ENCODE measurements around the gene GDAP2.

GDAP2 gene

GRCh38 chr1:117842408-117843170 is 86.8 kb downstream of the GDAP2 start:
- FAIRE-seq = no peak
- no peak for DNase-seq (ENCODE audit: insufficient read length, low spot score)

- DNase-seq (ENCODE audit: insufficient read length, low spot score) = no peak
- FAIRE-seq = no peak
Observed at GRCh38 chr1:117841117-117841650, 88.2 kb downstream of the GDAP2 start.

DNA sequence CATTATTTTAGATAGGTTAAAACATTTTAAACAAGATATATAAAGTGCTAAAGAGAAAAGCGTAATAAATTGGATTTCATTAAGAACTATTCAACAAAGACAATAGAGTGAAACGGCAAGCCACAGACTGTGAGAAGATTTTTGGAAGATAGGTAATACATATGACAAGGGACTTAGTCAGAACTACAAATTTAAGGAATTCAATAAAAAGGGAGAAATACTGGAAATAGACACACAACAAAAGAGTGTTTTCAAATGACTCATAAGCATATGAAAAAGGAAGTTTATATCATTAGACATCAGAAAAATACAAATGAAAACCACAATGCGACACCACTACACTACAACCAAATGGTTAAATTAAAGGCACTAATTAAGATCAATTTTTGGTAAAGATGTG is 90.5 kb downstream of the GDAP2 start:
- FAIRE-seq (no peak), DNase-seq (ENCODE audit: insufficient read length, low spot score) (no peak)

DNA sequence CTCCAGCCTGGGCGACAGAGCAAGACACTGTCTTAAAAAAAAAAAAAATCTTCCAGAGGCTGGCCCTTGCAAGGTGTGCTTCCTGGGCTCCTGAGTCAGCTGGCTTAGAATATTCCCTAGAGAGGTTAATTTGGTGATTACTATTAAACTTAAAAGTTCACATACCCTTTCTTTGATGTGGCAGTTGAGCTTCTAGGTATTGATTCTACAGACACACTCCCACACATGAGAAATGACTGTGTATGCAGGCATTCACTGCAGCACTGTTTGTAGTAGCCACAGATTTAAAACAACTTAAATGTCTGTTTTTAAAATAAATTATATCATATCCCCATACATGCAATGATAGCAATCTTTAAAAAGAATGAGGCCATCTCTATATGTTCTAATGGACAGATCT is 93.4 kb downstream of the GDAP2 start:
- DNase-seq (ENCODE audit: insufficient read length, low spot score) = no peak
- no peak for FAIRE-seq

GRCh38 chr1:117834416-117834815 is 95.0 kb downstream of the GDAP2 start:
- DNase-seq (ENCODE audit: insufficient read length, low spot score) (no peak), FAIRE-seq (no peak)

GRCh38 chr1:117832453-117832852 is 97.0 kb downstream of the GDAP2 start:
- FAIRE-seq (no peak), DNase-seq (ENCODE audit: insufficient read length, low spot score) (no peak)

- DNase-seq (ENCODE audit: insufficient read length, low spot score) (no peak), FAIRE-seq (no peak)
Observed at GRCh38 chr1:117830222-117830621, 99.2 kb downstream of the GDAP2 start.

- FAIRE-seq = no peak
- DNase-seq (ENCODE audit: insufficient read length, low spot score) = no peak
Observed at GRCh38 chr1:117828201-117828600, 101.2 kb downstream of the GDAP2 start.

GRCh38 chr1:117826540-117827078 is 102.8 kb downstream of the GDAP2 start:
- DNase-seq (ENCODE audit: insufficient read length, low spot score) (peak; percentile 36), FAIRE-seq (no peak)

DNA sequence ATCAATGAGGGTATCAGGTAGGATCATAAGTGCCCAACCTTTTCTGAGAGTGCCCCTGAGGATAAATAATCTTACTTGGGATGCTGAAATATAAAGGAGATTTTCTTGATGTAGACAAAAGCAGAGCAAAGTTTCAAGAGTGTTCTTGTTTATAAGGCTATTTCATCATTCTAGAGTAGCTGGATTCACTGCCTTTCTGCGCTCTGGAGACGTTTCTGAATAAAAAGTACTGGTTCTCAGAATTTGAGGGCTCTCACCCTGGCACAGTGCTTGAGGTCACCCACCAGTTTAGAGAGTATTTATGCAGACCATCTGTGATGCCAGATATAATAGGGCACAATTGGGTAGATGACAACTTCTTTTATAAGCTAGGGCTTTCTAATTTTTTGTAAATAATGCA is 103.3 kb downstream of the GDAP2 start:
- no peak for FAIRE-seq
- no peak for DNase-seq (ENCODE audit: insufficient read length, low spot score)

DNA sequence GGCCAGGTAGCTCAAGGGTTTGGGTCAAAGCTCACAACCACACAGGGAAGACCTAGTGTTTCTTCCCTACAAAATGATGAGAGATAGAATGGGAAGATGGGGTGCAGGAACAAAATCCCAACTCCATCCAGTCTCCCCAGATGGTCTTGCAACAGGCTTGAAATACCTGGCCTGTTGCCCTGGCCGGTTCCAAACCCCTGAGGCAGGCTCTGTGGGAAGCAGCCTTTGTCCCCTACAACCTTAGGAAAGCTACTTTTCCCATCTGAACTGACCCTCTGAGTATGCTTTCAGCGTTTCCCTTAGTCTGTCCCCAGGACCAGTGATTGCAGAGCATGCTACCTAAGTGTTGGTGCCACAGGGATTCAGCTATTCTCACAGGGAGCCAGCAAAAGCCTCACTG is 104.0 kb downstream of the GDAP2 start:
- no peak for FAIRE-seq
- no peak for DNase-seq (ENCODE audit: insufficient read length, low spot score)

DNA sequence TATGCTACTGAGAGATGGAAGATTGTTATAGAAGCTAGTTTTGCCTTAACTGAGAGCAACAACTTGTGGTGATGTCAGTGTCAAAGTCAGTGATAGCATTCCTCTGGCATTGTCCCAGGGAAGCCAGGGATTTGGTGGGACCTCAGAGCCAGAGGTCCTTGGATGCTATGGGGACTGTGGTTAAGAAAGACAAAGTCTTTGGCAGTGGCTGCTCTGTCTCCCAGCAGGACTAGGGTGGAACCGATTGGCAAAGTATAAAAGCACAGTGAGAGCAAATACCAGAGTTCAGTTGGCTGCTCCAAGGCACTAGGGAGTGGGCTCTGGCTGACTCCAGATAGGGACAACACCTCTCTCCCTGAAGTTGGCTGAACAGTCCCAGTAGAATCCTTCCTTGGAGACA is 104.8 kb downstream of the GDAP2 start:
- FAIRE-seq (no peak), DNase-seq (ENCODE audit: insufficient read length, low spot score) (no peak)

DNA sequence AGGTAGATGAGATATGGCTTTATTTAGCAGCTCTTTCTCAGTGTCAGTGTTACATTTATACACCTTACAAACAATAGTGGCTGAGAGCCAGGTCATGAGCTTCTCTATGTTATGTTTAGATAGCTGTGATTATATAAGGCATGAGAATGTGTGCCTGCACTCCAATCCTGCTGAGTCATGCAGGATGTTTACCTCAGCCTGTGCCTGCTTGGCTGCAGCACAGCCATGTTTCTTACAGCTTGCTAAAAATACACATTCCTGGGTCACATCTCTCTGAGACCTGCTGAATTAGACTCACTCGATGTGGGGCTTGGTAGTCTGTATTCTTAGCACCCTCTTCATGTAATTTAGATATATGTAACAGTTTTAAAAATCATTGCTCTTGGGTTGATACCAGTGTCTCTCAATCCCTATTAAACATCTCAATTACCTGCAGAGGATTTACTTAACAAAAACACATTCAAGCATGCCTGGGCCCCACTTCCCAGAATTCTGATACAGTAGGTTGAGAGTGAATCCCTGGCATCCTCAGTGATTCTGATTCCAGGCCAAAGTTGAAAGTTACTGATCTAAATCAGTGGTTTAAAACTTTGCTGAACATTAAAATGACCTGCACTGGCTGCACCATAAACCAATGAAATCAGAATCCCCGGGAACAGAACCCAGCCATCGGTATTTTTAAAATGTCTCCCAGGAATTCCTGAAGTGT is 107.5 kb downstream of the GDAP2 start:
- no peak for DNase-seq (ENCODE audit: insufficient read length, low spot score)
- FAIRE-seq = no peak

DNA sequence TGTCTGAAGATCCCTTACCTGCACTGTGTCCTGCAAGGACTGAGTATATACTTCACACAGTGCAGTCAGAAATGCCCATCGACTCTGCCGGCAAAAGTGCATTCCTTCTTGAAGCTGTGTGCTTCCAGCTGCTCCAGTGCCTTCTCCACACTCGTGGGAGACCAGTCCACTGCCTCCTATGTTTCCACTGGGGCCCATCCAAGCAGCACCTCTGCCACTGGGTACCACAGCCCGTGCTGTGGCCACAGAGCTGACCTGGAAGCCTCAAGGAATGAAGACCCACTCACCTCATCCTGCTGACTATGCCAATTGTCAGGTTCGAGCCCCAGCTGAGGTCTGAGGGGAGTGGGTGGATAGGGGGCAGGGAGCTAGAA is 108.1 kb downstream of the GDAP2 start:
- no peak for FAIRE-seq
- no peak for DNase-seq (ENCODE audit: insufficient read length, low spot score)

- no peak for FAIRE-seq
- no peak for DNase-seq (ENCODE audit: insufficient read length, low spot score)
Observed at GRCh38 chr1:117820694-117821381, 108.6 kb downstream of the GDAP2 start.

DNA sequence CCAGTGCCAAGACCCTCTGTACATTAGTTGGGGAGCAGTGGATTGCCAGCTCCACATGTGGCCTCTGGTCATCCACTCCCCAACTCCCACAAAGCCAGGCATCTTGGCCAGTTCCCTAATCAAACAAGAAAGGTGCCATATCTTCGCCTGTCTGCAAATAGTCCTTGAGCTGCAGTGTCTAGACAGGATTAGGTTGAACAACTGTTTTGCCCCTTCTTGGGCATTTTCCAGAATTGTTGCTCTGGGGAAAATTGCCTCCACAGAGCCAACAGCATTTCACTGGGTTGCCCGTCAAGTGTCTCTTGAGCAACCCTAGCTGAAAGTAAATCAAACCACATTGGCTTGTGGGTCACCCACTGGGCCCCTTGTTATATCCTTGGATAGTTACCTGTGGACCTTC is 109.3 kb downstream of the GDAP2 start:
- no peak for FAIRE-seq
- no peak for DNase-seq (ENCODE audit: insufficient read length, low spot score)

- DNase-seq (ENCODE audit: insufficient read length, low spot score) = no peak
- FAIRE-seq = no peak
Observed at GRCh38 chr1:117819301-117819700, 110.1 kb downstream of the GDAP2 start.

DNA sequence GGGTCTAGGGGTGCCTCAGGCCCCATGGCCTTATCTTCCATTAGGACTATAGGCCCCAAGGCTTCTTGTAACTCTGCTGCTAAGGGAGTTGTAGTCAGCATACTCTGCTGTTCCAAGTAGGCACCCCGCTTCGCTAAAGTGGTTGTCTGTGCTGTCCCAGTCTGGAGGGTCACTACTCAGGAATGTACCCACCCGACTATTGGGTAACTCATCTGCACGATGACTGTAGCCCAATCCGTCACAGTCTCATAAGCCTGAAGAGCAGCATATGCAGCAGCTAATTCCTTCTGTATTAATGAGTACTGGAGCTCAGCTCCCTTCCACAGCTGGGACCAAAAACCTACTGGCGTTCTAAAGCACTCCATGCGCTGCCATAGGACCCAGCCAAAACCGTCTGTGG is 111.0 kb downstream of the GDAP2 start:
- no peak for FAIRE-seq
- DNase-seq (ENCODE audit: insufficient read length, low spot score) = no peak

DNA sequence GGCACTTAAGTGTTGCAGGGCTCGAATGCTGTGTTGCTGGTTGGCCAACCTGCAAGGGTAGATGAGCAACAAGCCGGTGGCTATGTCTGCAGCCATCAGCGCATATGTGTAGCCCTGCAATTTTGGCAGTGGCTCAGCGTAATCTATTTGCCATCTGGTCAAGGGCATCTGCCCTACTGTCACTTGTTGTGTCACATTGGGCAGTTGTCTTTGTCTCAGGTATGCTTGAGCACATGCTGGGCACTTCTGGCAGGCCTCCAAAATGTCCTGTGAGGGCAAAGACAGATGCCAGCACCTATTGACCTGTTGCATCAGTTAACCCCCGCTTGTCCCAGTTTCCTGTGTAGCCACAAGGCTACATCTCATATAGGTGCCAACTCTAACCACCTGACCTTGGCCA is 111.8 kb downstream of the GDAP2 start:
- DNase-seq (ENCODE audit: insufficient read length, low spot score) (no peak), FAIRE-seq (no peak)

- no peak for FAIRE-seq
- no peak for DNase-seq (ENCODE audit: insufficient read length, low spot score)
Observed at GRCh38 chr1:117815926-117816325, 113.5 kb downstream of the GDAP2 start.
